Activated T-helper 2 cell treated with anti-CD3 and anti-CD28 coated beads, Interferon-gamma antibody, Interleukin-2, Interleukin-4, amounts not matched to agents 10 μg/mL and 5 μg/mL and 100 μg/mL, durations not matched to agents 14 hours and 24 hours and 36 hours (primary cell): Measurements from ENCODE around the gene EGLN3. TPM values are rescaled to one million over a fixed set of nuclear protein-coding genes. Genes with fewer than 3 reads are reported as not detected.
"Not testable (repeated sequence)": the region's sequence is repeated elsewhere in the genome, so short reads cannot be mapped to it uniquely, and the experiment has no call there.

ENCODE experiments used
- DNase-seq: peaks from one replicate; pipeline ENCODE4 v3.0.0; 2021; ENCODE audit warnings: low spot score
- H3K27ac Mint-ChIP-seq: one replicate; pipeline ENCODE4 v1.8.0; 2021; ENCODE audit warnings: mixed read lengths
- H3K27me3 Mint-ChIP-seq: one replicate; pipeline ENCODE4 v1.8.0; 2021; ENCODE audit warnings: low read depth, mixed read lengths
- H3K36me3 Mint-ChIP-seq: one replicate; pipeline ENCODE4 v1.8.0; 2021; ENCODE audit warnings: low read depth, mixed read lengths
- H3K4me1 Mint-ChIP-seq: one replicate; pipeline ENCODE4 v1.8.0; 2021; ENCODE audit warnings: low read depth, mixed read lengths
- H3K4me3 Mint-ChIP-seq: one replicate; pipeline ENCODE4 v1.8.0; 2021; ENCODE audit warnings: low read depth, mild to moderate bottlenecking, moderate library complexity, mixed read lengths
- H3K9me3 Mint-ChIP-seq: one replicate; pipeline ENCODE4 v1.8.0; 2021; ENCODE audit warnings: mixed read lengths
- intact Hi-C: fragments of 100-400 bp; cut with micrococcal nuclease; formaldehyde crosslinking; loops from one replicate; pipeline ENCODE4 v1.15.1; 2023
- total RNA-seq: library from RNA; stranded (reverse); gene quantifications from 2 replicates; pipeline ENCODE4 v1.2.3, GENCODE V29; 2022

Gene EGLN3
- total RNA-seq, 1 donor from 2014 or later, result 16.0 TPM

GRCh38 chr14:33929799-33930408 is 21.0 kb downstream of the EGLN3 start:
- no peak for DNase-seq
- Mint-ChIP-seq H3K36me3 (peaks cover 67% of the 10 kb centered on the region), H3K4me3 (no peak overlapping the region), H3K27me3 (peaks cover 4% of the 10 kb centered on the region), H3K9me3 (peaks cover 4% of the 10 kb centered on the region), H3K27ac (no peak overlapping the region), H3K4me1 (peaks cover 20% of the 10 kb centered on the region)
- intact Hi-C loops, result no loop called here

GRCh38 chr14:33928895-33929294 is 22.0 kb downstream of the EGLN3 start:
- intact Hi-C loops, result no loop called here
- no peak overlapping the region for H3K4me3 Mint-ChIP-seq
- H3K36me3 Mint-ChIP-seq, result peaks cover 77% of the 10 kb centered on the region
- peaks cover 4% of the 10 kb centered on the region for H3K9me3 Mint-ChIP-seq
- H3K4me1 Mint-ChIP-seq, result peaks cover 20% of the 10 kb centered on the region
- peaks cover 4% of the 10 kb centered on the region for H3K27me3 Mint-ChIP-seq
- no peak overlapping the region for H3K27ac Mint-ChIP-seq
- no peak for DNase-seq

DNA sequence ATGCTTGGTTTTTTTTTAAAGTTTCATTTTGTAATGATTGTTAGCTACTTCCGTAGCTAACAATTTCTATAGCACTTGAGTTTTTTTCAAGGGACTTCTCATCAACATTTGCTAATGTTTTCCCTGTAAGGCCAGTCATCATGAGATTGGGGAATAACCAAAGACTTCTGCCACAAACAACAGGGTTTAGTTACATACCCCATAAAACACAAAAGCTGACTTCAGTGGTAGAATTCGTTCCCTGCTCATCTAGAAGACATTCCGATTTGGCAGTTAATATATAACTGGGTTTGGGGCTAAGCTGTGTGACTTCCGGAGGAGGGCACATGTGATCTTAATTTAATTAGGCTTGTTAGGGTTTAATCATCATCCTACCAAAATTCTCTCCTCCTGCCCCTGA is 22.9 kb downstream of the EGLN3 start:
- Mint-ChIP-seq H3K27ac (no peak overlapping the region), H3K9me3 (peaks cover 4% of the 10 kb centered on the region), H3K36me3 (peaks cover 80% of the 10 kb centered on the region), H3K4me3 (no peak overlapping the region), H3K4me1 (peaks cover 18% of the 10 kb centered on the region), H3K27me3 (peaks cover 1% of the 10 kb centered on the region)
- no peak for DNase-seq
- intact Hi-C loops, result no loop called here

DNA sequence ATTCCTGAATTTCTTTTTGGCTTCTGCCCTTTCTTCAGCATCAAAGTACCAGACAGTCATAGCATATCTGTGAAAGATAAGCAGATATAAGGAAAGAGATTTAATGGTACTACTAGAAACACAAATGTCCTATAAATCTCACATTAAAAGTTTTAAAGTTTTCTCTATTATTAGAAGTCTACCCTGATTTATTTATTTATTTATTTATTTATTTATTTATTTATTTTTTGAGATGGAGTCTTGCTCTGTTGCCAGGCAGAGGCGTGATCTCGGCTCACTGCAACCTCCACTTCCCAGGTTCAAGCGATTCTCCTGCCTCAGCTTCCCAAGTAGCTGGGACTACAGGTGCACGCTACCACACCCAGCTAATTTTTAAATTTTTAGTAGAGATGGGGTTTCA is 23.9 kb downstream of the EGLN3 start:
- intact Hi-C loops, H3K9me3 Mint-ChIP-seq, H3K27me3 Mint-ChIP-seq, H3K27ac Mint-ChIP-seq, H3K4me3 Mint-ChIP-seq, DNase-seq: not testable (repeated sequence)
- Mint-ChIP-seq H3K36me3 (peaks cover 85% of the 10 kb centered on the region), H3K4me1 (peaks cover 14% of the 10 kb centered on the region)

- Mint-ChIP-seq H3K27me3 (no peaks in the 10 kb centered on the region), H3K27ac (no peak overlapping the region), H3K9me3 (peaks cover 4% of the 10 kb centered on the region), H3K36me3 (peaks cover 80% of the 10 kb centered on the region), H3K4me1 (peaks cover 8% of the 10 kb centered on the region), H3K4me3 (no peak overlapping the region)
- no peak for DNase-seq
- intact Hi-C loops, result no loop called here
These were observed 24.9 kb downstream of the EGLN3 start for GRCh38 chr14:33925946-33926345.

DNA sequence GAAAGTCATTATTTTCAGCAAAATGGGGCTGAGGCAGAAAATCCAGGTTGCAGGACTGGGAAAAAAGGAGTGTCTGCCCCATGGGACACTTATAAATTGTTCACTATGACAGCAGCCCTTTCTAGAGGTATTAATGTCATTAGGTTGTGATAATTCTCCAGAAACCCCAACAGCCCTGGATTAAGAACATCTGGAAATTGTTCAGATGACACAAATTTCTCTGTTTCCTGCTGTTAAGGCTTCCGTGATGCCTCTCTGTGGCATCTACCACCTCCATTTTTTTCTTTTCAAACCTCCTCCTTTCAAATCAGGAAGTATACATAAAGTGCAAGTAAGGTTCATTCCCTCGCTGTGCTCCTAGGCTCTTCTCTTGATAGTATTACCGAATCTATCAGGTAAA is 25.6 kb downstream of the EGLN3 start:
- H3K4me1 Mint-ChIP-seq, result peaks cover 8% of the 10 kb centered on the region
- no peak overlapping the region for H3K27ac Mint-ChIP-seq
- DNase-seq, result no peak
- H3K4me3 Mint-ChIP-seq, result no peak overlapping the region
- no peaks in the 10 kb centered on the region for H3K27me3 Mint-ChIP-seq
- peaks cover 73% of the 10 kb centered on the region for H3K36me3 Mint-ChIP-seq
- peaks cover 4% of the 10 kb centered on the region for H3K9me3 Mint-ChIP-seq
- intact Hi-C loops, result no loop called here

- no peak for DNase-seq
- peaks cover 4% of the 10 kb centered on the region for H3K4me1 Mint-ChIP-seq
- H3K4me3 Mint-ChIP-seq, result no peak overlapping the region
- peaks cover 67% of the 10 kb centered on the region for H3K36me3 Mint-ChIP-seq
- no peak overlapping the region for H3K27ac Mint-ChIP-seq
- peaks cover under 1% of the 10 kb centered on the region for H3K9me3 Mint-ChIP-seq
- H3K27me3 Mint-ChIP-seq, result no peaks in the 10 kb centered on the region
- intact Hi-C loops, result no loop called here
These were observed 26.2 kb downstream of the EGLN3 start for GRCh38 chr14:33924566-33925100.

GRCh38 chr14:33922125-33922524 is 28.7 kb downstream of the EGLN3 start:
- Mint-ChIP-seq H3K27me3 (no peaks in the 10 kb centered on the region), H3K27ac (no peak overlapping the region), H3K36me3 (peaks cover 54% of the 10 kb centered on the region), H3K4me1 (peaks cover 22% of the 10 kb centered on the region), H3K9me3 (no peaks in the 10 kb centered on the region), H3K4me3 (no peak overlapping the region)
- DNase-seq, result no peak
- intact Hi-C loops, result no loop called here

GRCh38 chr14:33918256-33918655 is 32.6 kb downstream of the EGLN3 start:
- no peaks in the 10 kb centered on the region for H3K27me3 Mint-ChIP-seq
- no peak overlapping the region for H3K4me3 Mint-ChIP-seq
- no peak for DNase-seq
- no peak overlapping the region for H3K27ac Mint-ChIP-seq
- H3K9me3 Mint-ChIP-seq, result no peaks in the 10 kb centered on the region
- H3K36me3 Mint-ChIP-seq, result peaks cover 30% of the 10 kb centered on the region
- intact Hi-C loops, result no loop called here
- H3K4me1 Mint-ChIP-seq, result peaks cover 25% of the 10 kb centered on the region

GRCh38 chr14:33917661-33918060 is 33.2 kb downstream of the EGLN3 start:
- DNase-seq, result no peak
- no peak overlapping the region for H3K4me3 Mint-ChIP-seq
- H3K4me1 Mint-ChIP-seq, result peaks cover 25% of the 10 kb centered on the region
- no peak overlapping the region for H3K27ac Mint-ChIP-seq
- no peaks in the 10 kb centered on the region for H3K9me3 Mint-ChIP-seq
- intact Hi-C loops, result no loop called here
- H3K36me3 Mint-ChIP-seq, result peaks cover 24% of the 10 kb centered on the region
- H3K27me3 Mint-ChIP-seq, result no peaks in the 10 kb centered on the region

- Mint-ChIP-seq H3K27me3 (no peaks in the 10 kb centered on the region), H3K27ac (no peak overlapping the region)
- intact Hi-C loops, result no loop called here
These were observed 34.0 kb downstream of the EGLN3 start for GRCh38 chr14:33916663-33917565.

DNA sequence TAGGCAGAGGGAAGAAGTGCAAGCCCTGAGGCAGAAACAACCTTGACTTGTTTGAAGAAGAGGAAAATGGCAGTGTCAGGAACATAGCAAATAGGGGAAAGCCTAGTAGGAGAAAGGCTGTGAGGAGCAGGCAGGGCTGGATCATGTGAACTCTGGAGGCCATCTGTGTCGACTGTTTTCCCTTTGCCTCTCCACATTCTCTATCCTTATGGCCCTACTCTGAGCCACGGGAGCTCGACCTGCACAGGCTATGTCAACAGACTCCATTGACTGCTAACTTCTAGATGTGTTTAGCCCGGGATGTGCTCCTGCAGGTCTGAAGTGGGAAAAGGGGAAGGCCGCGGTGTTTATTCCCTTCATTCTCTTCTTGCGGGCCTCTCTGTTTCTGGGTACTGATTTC is 35.2 kb downstream of the EGLN3 start:
- peaks cover 12% of the 10 kb centered on the region for H3K36me3 Mint-ChIP-seq
- H3K27ac Mint-ChIP-seq, result no peak overlapping the region
- DNase-seq, result no peak
- H3K4me3 Mint-ChIP-seq, result no peak overlapping the region
- H3K27me3 Mint-ChIP-seq, result no peaks in the 10 kb centered on the region
- no peaks in the 10 kb centered on the region for H3K9me3 Mint-ChIP-seq
- intact Hi-C loops, result no loop called here
- H3K4me1 Mint-ChIP-seq, result peaks cover 23% of the 10 kb centered on the region

More at GRCh38 chr14:33916663-33917565, 34.0 kb downstream of the EGLN3 start:
- H3K4me3 Mint-ChIP-seq, result no peak overlapping the region
- no peaks in the 10 kb centered on the region for H3K9me3 Mint-ChIP-seq
- H3K4me1 Mint-ChIP-seq, result peaks cover 23% of the 10 kb centered on the region
- H3K36me3 Mint-ChIP-seq, result peaks cover 17% of the 10 kb centered on the region
- no peak for DNase-seq
